Activated CD4-positive, alpha-beta memory T cell treated with anti-CD3 and anti-CD28 coated beads, Interleukin-2, amount 10 ng/mL, durations not matched to agents 7 days and 5 days (primary cell): ENCODE results near the gene NEBL. TPM values are rescaled to one million over a fixed set of nuclear protein-coding genes. Genes with fewer than 3 reads are reported as not detected.

Source experiments
- CTCF ChIA-PET: fragments of 350-600 bp; sonication (Branson Sonifier 250); formaldehyde crosslinking; loops from one replicate; lab custom pipeline; 2021; ENCODE audit warnings: antibody characterized with exemption, inconsistent platforms; lab: Charles Lee
- POLR2A ChIA-PET: fragments of 350-600 bp; sonication (Branson Sonifier 250); formaldehyde crosslinking; loops from one replicate; lab custom pipeline; 2021; ENCODE audit warnings: antibody characterized with exemption; lab: Charles Lee
- DNase-seq: peaks from one replicate; pipeline ENCODE4 v3.0.0-alpha.2; 2020
- H3K27ac Mint-ChIP-seq: one replicate; pipeline ENCODE4 v1.8.0; 2021; ENCODE audit warnings: mild to moderate bottlenecking, mixed read lengths
- H3K27me3 Mint-ChIP-seq: one replicate; pipeline ENCODE4 v1.8.0; 2021; ENCODE audit warnings: mixed read lengths
- H3K36me3 Mint-ChIP-seq: one replicate; pipeline ENCODE4 v1.8.0; 2021; ENCODE audit warnings: low read depth, mixed read lengths
- H3K4me1 Mint-ChIP-seq: one replicate; pipeline ENCODE4 v1.8.0; 2021; ENCODE audit warnings: mixed read lengths
- H3K4me3 Mint-ChIP-seq: one replicate; pipeline ENCODE4 v1.8.0; 2021; ENCODE audit warnings: mild to moderate bottlenecking, mixed read lengths
- H3K9me3 Mint-ChIP-seq: one replicate; pipeline ENCODE4 v1.8.0; 2021; ENCODE audit warnings: mixed read lengths
- total RNA-seq, 2 experiments: library from RNA; stranded (reverse); gene quantifications; one replicate each; pipeline ENCODE4 v1.2.3, GENCODE V29; 2021

Gene NEBL
- total RNA-seq, 2 experiments from 2014 or later = not detected

DNA sequence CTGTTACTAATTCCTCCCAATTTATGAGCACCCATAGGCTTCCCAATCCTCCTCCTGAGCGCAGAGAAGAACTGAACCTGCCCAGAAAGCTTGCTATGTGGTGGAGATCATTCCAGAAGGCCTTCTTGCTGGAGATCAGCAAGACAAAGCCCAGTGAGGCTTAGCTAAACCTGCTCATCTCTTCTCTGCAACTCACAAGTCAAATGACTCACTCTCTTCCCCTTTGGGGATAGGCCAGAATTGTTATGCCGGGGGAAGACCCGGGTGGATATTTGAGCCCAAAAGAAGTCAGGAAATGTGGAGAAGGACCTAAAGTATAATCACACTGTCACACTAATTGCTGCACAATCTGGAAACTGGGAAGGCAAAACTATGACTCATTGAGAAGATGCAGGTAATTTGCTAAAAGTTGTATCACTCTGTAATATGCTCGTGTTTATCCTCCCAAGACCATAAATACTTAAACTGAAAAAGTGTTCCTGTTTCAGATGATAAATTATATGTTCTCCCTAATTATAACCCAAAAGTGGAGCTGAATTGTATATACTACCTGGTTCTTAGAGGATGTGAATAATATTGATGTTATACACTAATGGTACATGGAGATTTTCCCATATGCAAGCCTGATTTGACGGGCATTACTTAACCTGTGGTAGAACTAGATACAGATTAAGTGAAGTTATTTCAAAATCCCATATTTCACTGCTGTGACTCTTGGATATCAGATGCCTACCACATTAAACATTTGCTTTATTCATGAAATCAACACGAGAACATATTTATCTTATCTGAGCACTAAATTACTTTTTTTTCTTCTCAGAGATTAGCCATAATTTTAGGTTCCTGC, 6.4 kb downstream of the NEBL start:
- Mint-ChIP-seq H3K4me3 (no peak overlapping the region), H3K36me3 (no peaks in the 10 kb centered on the region), H3K27ac (no peak overlapping the region), H3K9me3 (no peaks in the 10 kb centered on the region), H3K4me1 (no peaks in the 10 kb centered on the region), H3K27me3 (no peaks in the 10 kb centered on the region)
- no peak for DNase-seq
- CTCF ChIA-PET = no interaction called here
- POLR2A ChIA-PET = no interaction called here

DNA sequence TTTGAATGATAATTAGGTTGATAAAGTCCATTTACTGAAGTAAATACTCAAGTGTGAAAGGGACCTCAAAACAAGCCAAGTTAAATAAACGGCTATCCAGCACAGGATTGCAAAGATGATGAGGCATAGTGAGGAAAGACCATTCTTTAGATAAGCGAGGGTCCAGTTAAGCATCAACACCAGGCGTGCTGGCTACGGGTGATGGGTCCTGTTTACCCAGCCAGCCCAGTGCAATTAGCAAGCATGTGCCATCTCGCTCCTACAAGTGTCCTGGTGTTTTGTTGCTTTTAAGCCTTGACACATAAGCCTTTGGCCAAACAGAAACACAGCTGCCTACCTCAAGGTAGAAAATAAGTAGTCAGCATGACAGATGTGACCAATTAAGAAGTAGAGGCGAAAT, 7.1 kb downstream of the NEBL start:
- DNase-seq = no peak
- Mint-ChIP-seq H3K4me3 (no peak overlapping the region), H3K27ac (no peak overlapping the region), H3K9me3 (no peaks in the 10 kb centered on the region), H3K4me1 (no peaks in the 10 kb centered on the region), H3K36me3 (no peaks in the 10 kb centered on the region), H3K27me3 (no peaks in the 10 kb centered on the region)
- CTCF ChIA-PET = no interaction called here
- POLR2A ChIA-PET = no interaction called here

DNA sequence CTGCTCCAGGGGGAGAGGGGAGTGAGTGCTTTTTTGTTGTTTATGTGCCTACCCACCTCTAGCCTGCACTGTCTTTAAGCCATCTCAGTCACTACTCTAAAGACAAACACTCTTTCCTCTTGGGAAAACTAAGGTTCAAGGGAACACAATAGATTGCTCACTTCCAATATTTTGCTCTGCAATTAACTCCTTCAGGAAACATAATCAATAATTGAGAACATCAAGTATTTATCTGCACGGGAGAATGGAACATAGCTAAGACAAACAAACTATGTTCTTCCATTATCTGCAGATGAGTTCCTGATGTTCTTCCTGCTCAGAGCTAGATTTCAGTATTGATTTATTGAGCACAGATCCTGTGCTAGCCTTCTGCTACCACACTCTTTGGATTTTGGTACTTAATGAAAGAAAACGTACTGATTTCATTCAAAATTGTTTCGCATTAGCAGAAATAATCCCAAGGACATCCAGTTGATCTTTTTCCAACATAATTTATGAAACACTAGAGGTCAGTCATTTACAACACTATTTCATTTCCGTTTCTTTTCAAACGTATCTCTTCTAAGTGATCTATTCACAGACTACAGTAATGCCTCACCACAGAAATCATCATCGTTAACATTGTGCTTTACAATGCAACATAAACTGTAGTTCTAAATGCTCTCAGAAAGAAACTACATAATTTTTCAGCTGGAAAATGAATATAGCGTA, 8.3 kb downstream of the NEBL start:
- Mint-ChIP-seq H3K36me3 (no peaks in the 10 kb centered on the region), H3K4me3 (no peak overlapping the region), H3K27me3 (no peaks in the 10 kb centered on the region), H3K4me1 (no peaks in the 10 kb centered on the region), H3K9me3 (no peaks in the 10 kb centered on the region), H3K27ac (no peak overlapping the region)
- ChIA-PET POLR2A (no interaction called here), CTCF (no interaction called here)
- no peak for DNase-seq

DNA sequence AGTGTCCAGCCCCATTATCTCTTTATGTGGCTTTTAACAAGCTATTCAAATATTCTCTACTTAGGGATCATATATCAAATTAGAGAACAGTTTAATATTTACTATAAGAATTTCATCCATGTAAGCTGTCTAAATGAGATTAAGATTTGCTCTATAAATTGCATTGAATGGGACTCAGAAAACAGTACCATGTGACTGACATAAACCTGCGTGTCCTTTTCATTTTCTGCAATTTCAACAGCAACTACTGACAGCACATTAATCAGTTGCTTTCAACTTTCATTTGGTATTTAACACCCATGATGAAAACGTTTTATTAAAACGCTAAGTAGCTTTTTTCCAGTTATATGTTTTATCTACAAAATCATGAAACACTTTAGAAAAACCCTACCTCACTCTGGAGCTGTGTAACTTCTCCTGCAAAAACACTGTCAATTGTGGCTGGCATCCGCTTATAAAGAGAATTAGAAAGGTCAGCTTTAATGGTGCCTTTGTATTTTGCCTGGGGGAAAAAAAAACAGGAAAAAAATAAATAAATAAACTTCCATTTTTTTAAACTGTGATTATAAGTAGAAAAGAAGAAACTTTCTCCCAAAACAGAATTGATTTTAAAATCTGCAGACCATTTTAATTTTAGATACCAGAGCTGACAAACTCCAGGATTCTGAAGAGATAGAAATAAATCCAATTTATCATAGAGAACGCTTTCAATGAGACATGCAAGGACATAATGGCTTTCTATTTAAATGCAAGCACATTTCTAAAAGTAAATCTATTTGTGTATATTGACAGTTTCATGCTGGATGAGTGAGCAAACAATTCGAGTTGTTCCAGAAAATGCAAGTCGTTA, 9.2 kb downstream of the NEBL start:
- no peaks in the 10 kb centered on the region for H3K9me3 Mint-ChIP-seq
- ChIA-PET CTCF (no interaction called here), POLR2A (no interaction called here)
- no peaks in the 10 kb centered on the region for H3K36me3 Mint-ChIP-seq
- H3K4me1 Mint-ChIP-seq = no peaks in the 10 kb centered on the region
- no peak for DNase-seq
- no peak overlapping the region for H3K4me3 Mint-ChIP-seq
- H3K27ac Mint-ChIP-seq = no peak overlapping the region
- H3K27me3 Mint-ChIP-seq = no peaks in the 10 kb centered on the region

DNA sequence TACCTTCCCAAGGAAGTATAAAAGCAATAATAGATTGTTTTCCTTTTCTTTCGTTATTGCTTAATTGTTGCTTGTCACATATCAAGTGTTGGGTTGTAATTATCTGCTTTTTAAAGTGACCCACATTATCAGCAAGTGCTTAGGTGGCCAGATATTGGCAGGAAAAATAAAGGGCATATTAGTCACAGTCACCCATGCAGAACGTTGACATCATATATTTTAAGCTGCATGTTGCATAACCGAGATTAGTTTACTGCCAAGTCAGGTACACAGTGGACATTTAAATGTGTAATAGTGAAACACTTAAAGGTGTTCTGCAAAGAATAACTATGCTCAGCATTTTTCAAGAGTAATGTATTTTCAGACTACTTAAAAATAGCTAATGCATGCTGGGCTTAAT, 11.4 kb downstream of the NEBL start:
- Mint-ChIP-seq H3K4me3 (no peak overlapping the region), H3K36me3 (no peaks in the 10 kb centered on the region), H3K27me3 (no peaks in the 10 kb centered on the region), H3K4me1 (no peaks in the 10 kb centered on the region), H3K27ac (no peak overlapping the region), H3K9me3 (no peaks in the 10 kb centered on the region)
- ChIA-PET POLR2A (no interaction called here), CTCF (no interaction called here)
- DNase-seq = no peak

DNA sequence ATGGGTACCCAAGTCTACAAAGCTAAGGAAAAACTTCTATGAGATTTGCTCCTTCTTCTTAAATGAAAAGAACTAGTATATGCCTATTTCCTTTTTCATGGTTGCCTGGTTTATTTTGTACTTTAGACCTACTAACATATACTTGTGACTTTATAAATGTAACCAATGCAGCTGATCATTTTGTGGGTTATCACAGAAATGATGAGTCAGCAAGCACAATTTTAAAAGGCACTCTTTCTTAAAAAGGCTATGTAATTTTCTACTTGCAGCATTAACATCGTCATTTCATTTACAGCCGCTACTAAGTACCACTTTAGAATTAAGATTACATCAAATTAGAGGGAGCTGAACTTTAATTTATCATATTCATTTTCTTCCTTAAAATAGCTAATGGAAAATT, 13.6 kb downstream of the NEBL start:
- POLR2A ChIA-PET = no interaction called here
- CTCF ChIA-PET = no interaction called here
- H3K27me3 Mint-ChIP-seq = no peaks in the 10 kb centered on the region
- no peak overlapping the region for H3K27ac Mint-ChIP-seq
- no peaks in the 10 kb centered on the region for H3K9me3 Mint-ChIP-seq
- H3K4me1 Mint-ChIP-seq = no peaks in the 10 kb centered on the region
- no peaks in the 10 kb centered on the region for H3K36me3 Mint-ChIP-seq
- no peak overlapping the region for H3K4me3 Mint-ChIP-seq
- DNase-seq = no peak

DNA sequence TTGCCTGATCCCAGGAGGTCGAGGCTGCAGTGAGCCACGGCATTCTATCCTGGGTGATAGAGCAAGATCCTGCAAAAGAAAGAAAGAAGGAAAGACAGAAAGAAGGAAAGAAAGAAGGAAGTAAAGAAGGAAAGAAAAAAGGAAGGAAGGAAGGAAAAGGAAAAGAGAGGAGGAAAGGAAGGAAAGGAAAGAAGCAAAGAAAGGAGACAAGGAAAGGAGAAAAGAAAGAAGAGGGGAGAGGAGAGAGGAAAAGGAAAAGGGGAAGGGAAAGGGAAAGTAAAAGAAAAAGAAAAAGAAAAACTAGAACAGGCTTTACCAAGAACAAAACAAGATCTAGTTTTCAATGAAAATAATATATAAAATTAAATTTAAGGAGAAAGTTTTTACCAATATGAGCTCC, 15.0 kb downstream of the NEBL start:
- no peaks in the 10 kb centered on the region for H3K27me3 Mint-ChIP-seq
- H3K9me3 Mint-ChIP-seq = no peaks in the 10 kb centered on the region
- ChIA-PET POLR2A (no interaction called here), CTCF (no interaction called here)
- no peak for DNase-seq
- no peak overlapping the region for H3K4me3 Mint-ChIP-seq
- H3K36me3 Mint-ChIP-seq = no peaks in the 10 kb centered on the region
- no peak overlapping the region for H3K27ac Mint-ChIP-seq
- H3K4me1 Mint-ChIP-seq = no peaks in the 10 kb centered on the region

DNA sequence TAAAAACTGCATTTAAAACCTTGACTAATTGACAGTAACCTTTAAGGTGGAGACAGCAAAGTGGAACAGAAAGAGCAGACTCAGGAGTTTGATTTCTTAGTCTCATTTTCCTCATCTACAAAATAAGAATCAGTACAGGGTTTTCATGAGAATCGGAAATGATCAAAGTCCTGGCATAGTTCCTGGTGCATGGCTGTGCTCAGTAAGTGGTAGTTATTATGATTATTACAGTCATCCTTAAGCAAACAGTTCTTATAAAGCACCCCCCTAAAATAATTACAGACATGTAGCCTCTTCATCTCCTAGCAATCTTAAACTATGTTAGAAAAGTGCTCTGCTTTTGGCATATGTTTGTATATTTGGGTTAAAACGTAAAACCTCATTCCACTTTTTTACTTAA, 18.0 kb downstream of the NEBL start:
- Mint-ChIP-seq H3K27me3 (no peaks in the 10 kb centered on the region), H3K4me3 (no peak overlapping the region), H3K4me1 (no peaks in the 10 kb centered on the region), H3K36me3 (no peaks in the 10 kb centered on the region), H3K9me3 (no peaks in the 10 kb centered on the region), H3K27ac (no peak overlapping the region)
- CTCF ChIA-PET = no interaction called here
- no peak for DNase-seq
- POLR2A ChIA-PET = no interaction called here

DNA sequence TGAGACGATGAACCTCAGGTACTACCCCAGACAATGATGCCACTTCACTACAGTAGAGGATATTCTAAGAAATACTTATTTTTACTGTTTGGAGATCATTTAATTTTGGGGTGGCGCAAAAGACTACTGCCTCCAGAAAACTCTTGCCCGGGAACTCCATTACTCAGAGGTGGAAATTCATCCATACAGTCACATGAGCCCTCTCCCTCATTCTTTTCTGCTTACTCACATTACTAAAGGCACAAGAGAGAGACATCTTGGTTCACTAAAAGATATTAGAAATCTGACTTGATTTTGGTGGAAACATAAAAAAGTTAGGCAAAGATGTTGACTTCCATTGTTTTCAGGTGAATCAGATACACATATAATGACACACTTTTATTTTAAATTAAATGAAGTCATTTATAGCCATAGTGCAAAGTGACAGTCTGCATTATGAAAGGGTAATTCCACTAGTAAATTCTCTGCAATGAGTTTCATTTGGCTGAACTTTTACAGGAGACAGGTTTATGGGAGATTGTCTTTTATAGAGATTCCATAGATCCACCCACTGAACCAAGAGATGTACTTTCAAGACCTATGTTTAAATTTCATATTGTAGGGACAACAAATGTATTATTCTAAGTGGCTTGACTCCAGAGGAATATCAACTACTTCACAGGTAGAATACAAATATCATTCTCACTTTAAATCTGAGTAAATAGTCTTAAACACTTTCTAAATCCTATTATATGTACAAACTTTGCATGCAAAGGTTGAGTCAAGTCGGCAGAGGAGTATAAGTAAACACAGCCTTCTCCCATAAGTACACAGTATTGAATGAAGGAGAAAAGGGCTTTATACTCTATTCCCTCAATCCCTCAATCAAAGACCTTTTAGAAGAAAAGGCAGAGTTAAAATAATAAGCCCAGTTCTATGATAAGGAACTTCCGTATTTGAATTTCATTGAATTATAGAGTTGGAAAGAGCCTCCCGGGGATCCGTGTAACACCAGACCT, 18.8 kb downstream of the NEBL start:
- H3K9me3 Mint-ChIP-seq = no peaks in the 10 kb centered on the region
- H3K36me3 Mint-ChIP-seq = no peaks in the 10 kb centered on the region
- no peak overlapping the region for H3K27ac Mint-ChIP-seq
- H3K4me1 Mint-ChIP-seq = no peaks in the 10 kb centered on the region
- ChIA-PET POLR2A (no interaction called here), CTCF (no interaction called here)
- DNase-seq = no peak
- H3K4me3 Mint-ChIP-seq = no peak overlapping the region
- no peaks in the 10 kb centered on the region for H3K27me3 Mint-ChIP-seq

DNA sequence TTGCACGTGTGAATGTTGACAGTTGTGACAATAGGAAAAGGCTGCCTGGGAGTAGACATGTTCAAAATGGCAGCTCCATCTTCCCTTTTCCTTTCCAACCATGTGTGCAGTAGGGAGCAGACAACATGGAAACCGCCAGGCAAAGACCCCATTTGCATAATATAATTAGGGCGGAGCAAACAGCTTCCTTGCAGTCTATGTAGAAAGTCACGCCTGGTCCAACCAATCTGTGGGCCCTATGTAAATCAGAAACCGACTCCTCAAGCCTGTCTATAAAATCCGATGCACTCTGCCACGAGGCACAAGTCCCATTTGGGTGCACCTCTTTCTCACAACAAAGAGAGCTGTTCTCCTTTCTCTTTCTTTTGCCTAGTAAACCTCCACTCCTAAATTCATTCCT, 19.6 kb downstream of the NEBL start:
- Mint-ChIP-seq H3K36me3 (no peaks in the 10 kb centered on the region), H3K27me3 (no peaks in the 10 kb centered on the region), H3K4me1 (no peaks in the 10 kb centered on the region), H3K9me3 (no peaks in the 10 kb centered on the region), H3K27ac (no peak overlapping the region), H3K4me3 (no peak overlapping the region)
- DNase-seq = no peak
- ChIA-PET CTCF (no interaction called here), POLR2A (no interaction called here)

DNA sequence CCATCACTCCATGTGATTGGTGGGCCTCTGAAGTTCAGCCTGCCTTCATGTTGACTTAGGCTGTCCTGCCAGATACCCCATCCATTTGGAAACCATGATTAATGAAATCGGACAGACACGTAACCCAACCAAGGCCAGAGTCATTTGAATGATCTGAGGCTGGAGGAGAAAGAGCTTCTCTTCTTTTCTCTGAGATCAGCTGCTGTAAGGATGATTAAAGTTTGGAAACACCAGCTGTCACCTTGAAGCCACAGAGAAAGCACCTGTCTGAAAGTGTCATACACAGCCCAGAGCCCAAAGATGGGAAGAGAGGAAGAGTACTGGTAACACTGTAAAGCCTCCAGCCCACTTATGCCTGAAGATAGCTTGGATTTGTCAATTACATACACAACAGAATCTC, 22.9 kb downstream of the NEBL start:
- POLR2A ChIA-PET = no interaction called here
- no peak overlapping the region for H3K27ac Mint-ChIP-seq
- no peaks in the 10 kb centered on the region for H3K27me3 Mint-ChIP-seq
- DNase-seq = no peak
- no peak overlapping the region for H3K4me3 Mint-ChIP-seq
- no peaks in the 10 kb centered on the region for H3K9me3 Mint-ChIP-seq
- CTCF ChIA-PET = no interaction called here
- no peaks in the 10 kb centered on the region for H3K4me1 Mint-ChIP-seq
- H3K36me3 Mint-ChIP-seq = no peaks in the 10 kb centered on the region

DNA sequence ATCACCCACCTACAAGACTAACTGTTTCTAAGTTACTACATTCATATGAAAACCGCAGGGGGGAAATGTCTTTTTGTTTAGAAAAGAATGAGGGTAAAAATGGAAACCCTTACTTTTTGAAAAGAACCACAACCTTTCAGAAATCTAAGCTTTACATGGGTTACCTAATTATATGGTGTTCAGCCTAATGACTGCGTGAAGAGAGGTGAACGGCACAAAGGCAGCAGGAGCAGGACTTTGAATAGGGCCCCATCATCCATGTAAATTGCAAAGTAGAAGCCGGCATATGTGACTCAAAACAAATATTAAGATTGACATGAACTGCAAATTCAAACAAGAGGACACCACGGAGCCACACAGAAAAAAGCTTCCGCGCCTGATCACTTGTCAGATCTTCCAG, 25.1 kb downstream of the NEBL start:
- Mint-ChIP-seq H3K9me3 (no peaks in the 10 kb centered on the region), H3K4me3 (no peak overlapping the region), H3K36me3 (no peaks in the 10 kb centered on the region), H3K27ac (no peak overlapping the region), H3K4me1 (no peaks in the 10 kb centered on the region), H3K27me3 (no peaks in the 10 kb centered on the region)
- CTCF ChIA-PET = no interaction called here
- DNase-seq = no peak
- POLR2A ChIA-PET = no interaction called here
